ENCODE results near the gene SORL1.

DNA sequence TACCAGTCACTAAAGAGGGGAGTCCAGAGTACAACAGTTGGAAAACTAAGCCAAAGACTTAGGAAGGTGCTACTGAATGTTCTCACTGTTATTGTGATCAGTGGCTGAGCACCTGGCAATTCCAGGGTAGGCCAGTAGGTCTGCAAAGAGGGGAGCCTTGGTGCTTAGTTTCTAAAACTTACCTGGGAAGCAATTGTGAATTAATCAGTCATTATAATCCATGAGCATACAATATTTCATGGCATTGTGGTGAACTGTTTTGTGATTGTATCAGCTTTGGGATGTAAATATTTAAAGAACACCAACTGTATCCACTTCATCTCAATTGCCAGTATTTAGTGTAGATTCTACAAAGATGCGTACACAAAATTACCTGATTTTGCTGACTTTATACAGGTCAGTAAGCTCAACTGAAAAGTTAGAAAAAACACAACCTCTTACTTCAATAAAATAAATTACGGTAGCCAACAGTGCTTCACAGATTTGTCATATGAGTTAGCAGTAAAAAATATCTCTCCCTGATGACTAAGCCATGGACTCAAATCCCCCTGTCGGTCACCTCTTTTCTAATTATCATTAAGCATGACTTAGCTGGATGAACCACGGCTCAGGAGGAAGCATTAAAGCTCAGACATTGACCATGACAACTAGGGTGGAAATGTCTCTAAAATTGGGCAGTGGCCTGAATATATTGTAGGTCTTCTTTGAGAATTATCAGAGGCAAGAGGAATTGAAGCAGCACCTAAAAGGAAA, 30.8 kb upstream of the SORL1 start:
- TF ChIP-seq BHLHE40 (IDR thresholded peaks at IDR 0.05; ENCODE audit: borderline replicate concordance) (no peak), TARDBP (IDR thresholded peaks at IDR 0.05) (no peak)
